ENCODE measurements around the gene LINS1. TPM values are rescaled to one million over a fixed set of nuclear protein-coding genes. Genes with fewer than 3 reads are reported as not detected.

LINS1 gene
- polyA plus RNA-seq, 1 donor from 2014 or later, result 21.4 TPM

- Histone ChIP-seq H3K27ac (ENCODE audit: low read length) (no peak overlapping the region), H3K9ac (ENCODE audit: low read length) (no peak overlapping the region), H3K9me2 (ENCODE audit: insufficient read depth, low read length) (no peaks in the 10 kb centered on the region), H3K9me3 (ENCODE audit: low read length) (no peaks in the 10 kb centered on the region), H3F3A (ENCODE audit: insufficient read depth, low read length, poor library complexity, severe bottlenecking) (no peaks in the 10 kb centered on the region), H3K4me2 (ENCODE audit: low read length) (no peak overlapping the region), H3K4me3 (ENCODE audit: low read length) (no peak overlapping the region), H2AFZ (ENCODE audit: low read depth, low read length) (no peak overlapping the region), H3K36me3 (ENCODE audit: insufficient read depth, low read length) (no peaks in the 10 kb centered on the region), H3K79me2 (replicated peaks; ENCODE audit: insufficient read depth, low read length) (no peaks in the 10 kb centered on the region), H3K27me3 (ENCODE audit: insufficient read depth, low read depth, low read length) (no peaks in the 10 kb centered on the region), H4K20me1 (ENCODE audit: insufficient read depth) (no peaks in the 10 kb centered on the region)
- TF ChIP-seq TAF1 (IDR thresholded peaks at IDR 0.05; ENCODE audit: low read depth) (no peak), POLR2AphosphoS5 (IDR thresholded peaks at IDR 0.05) (no peak), EZH2 (IDR thresholded peaks at IDR 0.05; ENCODE audit: borderline replicate concordance, insufficient read depth, low read length, poor library complexity, severe bottlenecking) (no peak), MXI1 (conservative IDR thresholded peaks at IDR 0.05; ENCODE audit: poor library complexity, severe bottlenecking) (no peak), REST (IDR thresholded peaks at IDR 0.05; ENCODE audit: borderline replicate concordance) (no peak), RAD21 (conservative IDR thresholded peaks at IDR 0.05) (no peak)
Observed at GRCh38 chr15:100533886-100534285, 68.1 kb downstream of the LINS1 start.

- Histone ChIP-seq H3K4me3 (ENCODE audit: low read length) (no peak overlapping the region), H3K9me3 (ENCODE audit: low read length) (no peaks in the 10 kb centered on the region), H3K4me2 (ENCODE audit: low read length) (no peak overlapping the region), H3K36me3 (ENCODE audit: insufficient read depth, low read length) (no peaks in the 10 kb centered on the region), H3K27ac (ENCODE audit: low read length) (no peak overlapping the region), H4K20me1 (ENCODE audit: insufficient read depth) (no peaks in the 10 kb centered on the region), H3K9ac (ENCODE audit: low read length) (no peak overlapping the region), H3K27me3 (ENCODE audit: insufficient read depth, low read depth, low read length) (no peaks in the 10 kb centered on the region), H2AFZ (ENCODE audit: low read depth, low read length) (no peak overlapping the region), H3K9me2 (ENCODE audit: insufficient read depth, low read length) (no peaks in the 10 kb centered on the region), H3K79me2 (replicated peaks; ENCODE audit: insufficient read depth, low read length) (no peaks in the 10 kb centered on the region), H3F3A (ENCODE audit: insufficient read depth, low read length, poor library complexity, severe bottlenecking) (no peaks in the 10 kb centered on the region)
- TF ChIP-seq POLR2AphosphoS5 (IDR thresholded peaks at IDR 0.05) (no peak), SMC3 (conservative IDR thresholded peaks at IDR 0.05; ENCODE audit: poor library complexity) (no peak), TAF1 (IDR thresholded peaks at IDR 0.05; ENCODE audit: low read depth) (no peak), MXI1 (conservative IDR thresholded peaks at IDR 0.05; ENCODE audit: poor library complexity, severe bottlenecking) (no peak), CTCF (IDR thresholded peaks at IDR 0.05; ENCODE audit: poor library complexity, severe bottlenecking) (no peak), EZH2 (IDR thresholded peaks at IDR 0.05; ENCODE audit: borderline replicate concordance, insufficient read depth, low read length, poor library complexity, severe bottlenecking) (no peak), REST (IDR thresholded peaks at IDR 0.05; ENCODE audit: borderline replicate concordance) (no peak), EP300 (conservative IDR thresholded peaks at IDR 0.05; ENCODE audit: poor library complexity, severe bottlenecking) (no peak), RAD21 (conservative IDR thresholded peaks at IDR 0.05) (no peak)
Observed at GRCh38 chr15:100531823-100532327, 70.1 kb downstream of the LINS1 start.
